ENCODE measurements around the gene RTTN. TPM values are rescaled to one million over a fixed set of nuclear protein-coding genes. Genes with fewer than 3 reads are reported as not detected.

The RTTN gene
- polyA plus RNA-seq, 1 donor (not counting 4 experiments of a cell fraction or from before 2014, with no cell fraction given) = 77.3 TPM

GRCh38 chr18:70151614-70152013 is 53.9 kb downstream of the RTTN start:
- no peak overlapping the region for H3K4me2 ChIP-seq (ENCODE audit: control insufficient read depth, extremely low read depth, insufficient read depth, low read depth, low read length)
- H2AFZ ChIP-seq (ENCODE audit: control insufficient read depth, low read length) = no peak overlapping the region
- dilution Hi-C loops (cut with MboI; ENCODE audit: extremely low pct_ligation_motif_present, low sequenced_read_pairs) = no loop called here
- H3K9me1 ChIP-seq (ENCODE audit: control insufficient read depth, extremely low read depth, insufficient read depth, low read length) = no peaks in the 10 kb centered on the region
- H3K27ac ChIP-seq (ENCODE audit: control insufficient read depth, insufficient read depth, low read length) = no peak overlapping the region
- no peaks in the 10 kb centered on the region for H3K9me3 ChIP-seq (ENCODE audit: control insufficient read depth, low read depth, low read length)
- H3K4me3 ChIP-seq (ENCODE audit: control insufficient read depth in 2 of 3, extremely low read depth in 1 of 3, insufficient read depth in 2 of 3, low read depth in 1 of 3, low read length in 3 of 3) = no peak overlapping the region
- no peaks in the 10 kb centered on the region for H3K4me1 ChIP-seq (ENCODE audit: control insufficient read depth, extremely low read depth, insufficient read depth, low read length)
- TF ChIP-seq CTCF (optimal IDR thresholded peaks at IDR 0.05 in 1 of 3, IDR thresholded peaks at IDR 0.05 in 1 of 3, conservative IDR thresholded peaks at IDR 0.05 in 1 of 3; ENCODE audit: extremely low read depth in 1 of 3, insufficient read depth in 2 of 3, low read length in 3 of 3) (no peak), EZH2 (IDR thresholded peaks at IDR 0.05; ENCODE audit: low read length) (no peak)
- H3K27me3 ChIP-seq (ENCODE audit: control insufficient read depth, extremely low read depth, insufficient read depth, low read length) = no peaks in the 10 kb centered on the region
- no peak overlapping the region for H3K9ac ChIP-seq (ENCODE audit: control insufficient read depth, extremely low read depth, insufficient read depth, low read length)
- no peaks in the 10 kb centered on the region for H4K20me1 ChIP-seq (ENCODE audit: control insufficient read depth, extremely low read depth, insufficient read depth, low read length)
- no peaks in the 10 kb centered on the region for H3K79me2 ChIP-seq (ENCODE audit: control insufficient read depth, insufficient read depth, low read length)
- DNase-seq (ENCODE audit: low read depth, low spot score) (no peak), FAIRE-seq (peak; percentile 20)
- H3K36me3 ChIP-seq (ENCODE audit: control insufficient read depth in 2 of 2, extremely low read depth in 1 of 2, insufficient read depth in 2 of 2, low read length in 2 of 2) = peaks cover 2 to 6% of the 10 kb centered on the region in 2 experiments

GRCh38 chr18:70149616-70150301 is 55.7 kb downstream of the RTTN start:
- Histone ChIP-seq H3K4me3 (ENCODE audit: control insufficient read depth in 2 of 3, extremely low read depth in 1 of 3, insufficient read depth in 2 of 3, low read depth in 1 of 3, low read length in 3 of 3) (no peak overlapping the region), H3K9ac (ENCODE audit: control insufficient read depth, extremely low read depth, insufficient read depth, low read length) (no peak overlapping the region), H2AFZ (ENCODE audit: control insufficient read depth, low read length) (no peak overlapping the region), H4K20me1 (ENCODE audit: control insufficient read depth, extremely low read depth, insufficient read depth, low read length) (no peaks in the 10 kb centered on the region), H3K9me1 (ENCODE audit: control insufficient read depth, extremely low read depth, insufficient read depth, low read length) (no peaks in the 10 kb centered on the region), H3K79me2 (ENCODE audit: control insufficient read depth, insufficient read depth, low read length) (no peaks in the 10 kb centered on the region), H3K4me2 (ENCODE audit: control insufficient read depth, extremely low read depth, insufficient read depth, low read depth, low read length) (no peak overlapping the region), H3K27ac (ENCODE audit: control insufficient read depth, insufficient read depth, low read length) (no peak overlapping the region), H3K9me3 (ENCODE audit: control insufficient read depth, low read depth, low read length) (no peaks in the 10 kb centered on the region), H3K36me3 (ENCODE audit: control insufficient read depth in 2 of 2, extremely low read depth in 1 of 2, insufficient read depth in 2 of 2, low read length in 2 of 2) (peaks cover 2 to 6% of the 10 kb centered on the region in 2 experiments), H3K27me3 (ENCODE audit: control insufficient read depth, extremely low read depth, insufficient read depth, low read length) (no peaks in the 10 kb centered on the region), H3K4me1 (ENCODE audit: control insufficient read depth, extremely low read depth, insufficient read depth, low read length) (no peaks in the 10 kb centered on the region)
- TF ChIP-seq EZH2 (IDR thresholded peaks at IDR 0.05; ENCODE audit: low read length) (no peak), CTCF (optimal IDR thresholded peaks at IDR 0.05 in 1 of 3, IDR thresholded peaks at IDR 0.05 in 1 of 3, conservative IDR thresholded peaks at IDR 0.05 in 1 of 3; ENCODE audit: extremely low read depth in 1 of 3, insufficient read depth in 2 of 3, low read length in 3 of 3) (no peak)
- DNase-seq (ENCODE audit: low read depth, low spot score) = no peak
- peak; percentile 32 for FAIRE-seq
- dilution Hi-C loops (cut with MboI; ENCODE audit: extremely low pct_ligation_motif_present, low sequenced_read_pairs) = no loop called here

Data from keratinocyte (primary cell).